GM12878 (cell line): ENCODE results near the gene TNF. TPM values are rescaled to one million over a fixed set of nuclear protein-coding genes. Genes with fewer than 3 reads are reported as not detected.

Experiments
- ATAC-seq: fragments of 200-7000 bp; cut with Tn5 transposase; 3 replicates; pipeline ENCODE4 v1.9.1; 2020; ENCODE audit warnings: mild to moderate bottlenecking, moderate library complexity
- BruUV-seq: library from RNA; stranded (reverse); fragments of 400-500 nt; replicated peaks from 2 replicates; lab custom pipeline; 2021; lab: Mats Ljungman, UMichigan
- CTCF ChIA-PET: fragments of 300-600 bp; sonication (Branson Sonifier 250); formaldehyde crosslinking; extraction: SDS; loops from one replicate; lab custom pipeline; 2021; ENCODE audit warnings: inconsistent platforms; lab: Yijun Ruan, JAX
- POLR2A ChIA-PET: fragments of 350-600 bp; formaldehyde crosslinking; extraction: SDS; loops from one replicate; lab custom pipeline; 2021; ENCODE audit warnings: inconsistent platforms; lab: Charles Lee
- RAD21 ChIA-PET: fragments of 300-600 bp; sonication (Branson Sonifier 250); formaldehyde crosslinking; loops from one replicate; lab custom pipeline; 2023; ENCODE audit warnings: antibody characterized with exemption; ENCODE audit not compliant: unreplicated experiment; lab: Charles Lee
- SMC1A ChIA-PET: fragments of 300-600 bp; sonication (Branson Sonifier 250); formaldehyde crosslinking; loops from one replicate; lab custom pipeline; 2023; ENCODE audit not compliant: unreplicated experiment, uncharacterized antibody; lab: Charles Lee
- DNase-seq: peaks from one replicate; pipeline ENCODE4 v3.0.0-alpha.2; 2011; ENCODE audit warnings: low read depth, low spot score
- FAIRE-seq: peaks from 3 replicates; lab custom pipeline; 2011; peaks lifted over from hg19 to GRCh38; lab: Jason Lieb, UNC
- H2AFZ ChIP-seq: 2 replicates; pipeline ENCODE4 v1.6.0; 2011; ENCODE audit warnings: low read depth, low read length, control low read depth; ENCODE audit not compliant: control insufficient read depth
- H3K27ac ChIP-seq: 2 replicates; pipeline ENCODE4 v1.5.1; 2011; ENCODE audit warnings: control low read depth; ENCODE audit not compliant: control insufficient read depth, insufficient read depth
- H3K27me3 ChIP-seq, 2 experiments: replicated peaks in 1 of 2; 2 replicates each; pipeline versions ENCODE4 v1.6.0 to v1.6.1; 2011; ENCODE audit warnings: low read length in 1 of 2; ENCODE audit not compliant: control insufficient read depth in 2 of 2, insufficient read depth in 2 of 2
- H3K36me3 ChIP-seq, 2 experiments: 2 replicates each; pipeline ENCODE4 v1.5.1; 2011; ENCODE audit warnings: low read length in 1 of 2; ENCODE audit not compliant: control insufficient read depth in 2 of 2, insufficient read depth in 2 of 2
- H3K4me1 ChIP-seq: 2 replicates; pipeline ENCODE4 v1.6.1; 2011; ENCODE audit warnings: mild to moderate bottlenecking, low read length, moderate library complexity, mixed read lengths; ENCODE audit not compliant: control insufficient read depth, insufficient read depth
- H3K4me2 ChIP-seq: 2 replicates; pipeline ENCODE4 v1.6.0; 2011; ENCODE audit warnings: control low read depth; ENCODE audit not compliant: control insufficient read depth, insufficient read depth
- H3K4me3 ChIP-seq: fragments of 200-600 bp; sonication (generic); 2 replicates; pipeline ENCODE4 v1.5.1; 2016
- H3K79me2 ChIP-seq: 2 replicates; pipeline ENCODE4 v1.6.0; 2011; ENCODE audit warnings: low read length; ENCODE audit not compliant: control insufficient read depth, insufficient read depth
- H3K9ac ChIP-seq: 2 replicates; pipeline ENCODE4 v1.8.0; 2011; ENCODE audit warnings: low read length, control low read depth, mixed read lengths; ENCODE audit not compliant: control insufficient read depth, insufficient read depth
- H3K9me3 ChIP-seq: replicated peaks from 3 replicates; pipeline ENCODE4 v1.5.1; 2011; ENCODE audit warnings: mild to moderate bottlenecking, low read length; ENCODE audit not compliant: control insufficient read depth, insufficient read depth
- H4K20me1 ChIP-seq: 2 replicates; pipeline ENCODE4 v1.6.0; 2011; ENCODE audit not compliant: control insufficient read depth, insufficient read depth
- ETV6 ChIP-seq, 2 experiments: fragments of 450-650 bp in 1 of 2; IDR thresholded peaks in 1 of 2; conservative IDR thresholded peaks in 1 of 2; 2 replicates each; pipeline ENCODE4 v1.6.1; 2014; ENCODE audit warnings: antibody characterized with exemption in 1 of 2, borderline replicate concordance in 1 of 2, low read depth in 1 of 2, mild to moderate bottlenecking in 1 of 2, moderate library complexity in 1 of 2
- FOXK2 ChIP-seq: fragments of 450-650 bp; IDR thresholded peaks from 2 replicates; pipeline ENCODE4 v1.6.1; 2017; ENCODE audit warnings: mild to moderate bottlenecking, moderate library complexity
- NR2C2 ChIP-seq: IDR thresholded peaks from 2 replicates; pipeline ENCODE4 v1.6.1; 2011; ENCODE audit warnings: borderline replicate concordance, low read depth; ENCODE audit not compliant: control insufficient read depth, insufficient read length
- PKNOX1 ChIP-seq: fragments of 450-650 bp; IDR thresholded peaks from 2 replicates; pipeline ENCODE4 v1.6.1; 2016; ENCODE audit warnings: mild to moderate bottlenecking
- RAD21 ChIP-seq: IDR thresholded peaks from 2 replicates; pipeline ENCODE4 v1.6.1; 2011; ENCODE audit warnings: mild to moderate bottlenecking, low read depth, low read length, moderate library complexity; ENCODE audit not compliant: insufficient read depth
- RELA ChIP-seq: fragments of 450-650 bp; IDR thresholded peaks from 2 replicates; pipeline ENCODE4 v1.8.0; 2014; ENCODE audit warnings: borderline replicate concordance; ENCODE audit not compliant: partially characterized antibody
- RFX5 ChIP-seq: IDR thresholded peaks from 2 replicates; pipeline ENCODE4 v1.6.1; 2011; ENCODE audit warnings: low read depth, low read length, improper control_type of control experiment
- RUNX3 ChIP-seq: IDR thresholded peaks from 2 replicates; pipeline ENCODE4 v1.6.1; 2012; ENCODE audit warnings: low read length, inconsistent platforms
- SMARCA5 ChIP-seq: fragments of 450-650 bp; IDR thresholded peaks from 2 replicates; pipeline ENCODE4 v1.6.1; 2017; ENCODE audit warnings: mild to moderate bottlenecking
- SMC3 ChIP-seq: IDR thresholded peaks from 2 replicates; pipeline ENCODE4 v1.6.1; 2011; ENCODE audit warnings: low read length, improper control_type of control experiment, borderline replicate concordance
- TCF7 ChIP-seq: IDR thresholded peaks from 2 replicates; pipeline ENCODE4 v1.6.1; 2014; ENCODE audit warnings: antibody characterized with exemption, borderline replicate concordance
- WGBS: methylation state at CpG from one replicate; pipeline ENCODE4 v1.1.6; 2016; ENCODE audit warnings: low lambda C conversion rate; ENCODE audit not compliant: insufficient replicate concordance, insufficient coverage; ENCODE audit errors: missing lambda C conversion rate; 5-methylcytosine and 5-hydroxymethylcytosine counted together
- in situ Hi-C: fragments of 300-500 bp; cut with MboI; formaldehyde crosslinking; loops from 9 replicates; pipeline ENCODE4 v1.14.3; 2018; ENCODE audit warnings: mixed read lengths
- intact Hi-C: fragments of 100-400 bp; cut with micrococcal nuclease; formaldehyde crosslinking; loops from one replicate; pipeline ENCODE4 v1.14.2; 2022; ENCODE audit not compliant: unreplicated experiment
- polyA plus RNA-seq, 11 experiments: library from polyadenylated mRNA; depleted of rRNA in 4 of 11; unstranded in 6 of 11; stranded (reverse) in 5 of 11; fragments of >200 nt; fragmentation: Nextera tagmentation in 4 of 11; fragmentation: Illumina TruSeq in 1 of 11; extraction: Ambion mirVana in 4 of 11; extraction: Trizol in 1 of 11; gene quantifications; 1 replicate in 1 of 11; 2 replicates in 10 of 11; pipeline versions ENCODE4 v1.2.1 to v1.2.3, GENCODE V29; 2011 to 2016; ENCODE audit warnings: inconsistent platforms in 2 of 11, missing spikeins in 2 of 11, low read depth in 1 of 11
- total RNA-seq, 4 experiments: library from RNA; depleted of rRNA in 3 of 4; stranded (reverse); fragments of >200 nt in 3 of 4; fragmentation: Illumina TruSeq in 1 of 4; extraction: Trizol in 1 of 4; gene quantifications; 2 replicates each; pipeline versions ENCODE4 v1.2.1 to v1.2.3, GENCODE V29; 2013 to 2021
- TF ChIP-seq, protein P1 (sequence below): IDR thresholded peaks from 2 replicates; pipeline ENCODE4 v1.6.1; 2011; ENCODE audit warnings: mild to moderate bottlenecking, low read depth, low read length, moderate library complexity; ENCODE audit not compliant: insufficient replicate concordance
- TF ChIP-seq, protein P2 (sequence below), 3 experiments: IDR thresholded peaks in 2 of 3; conservative IDR thresholded peaks in 1 of 3; 2 replicates each; pipeline ENCODE4 v1.5.1; 2011; ENCODE audit warnings: low read depth in 3 of 3, low read length in 3 of 3, mild to moderate bottlenecking in 3 of 3, control low read depth in 2 of 3, moderate library complexity in 2 of 3, inconsistent platforms in 1 of 3, mixed read lengths in 1 of 3; ENCODE audit not compliant: control insufficient read depth in 2 of 3, insufficient read depth in 1 of 3; ENCODE audit errors: extremely low read depth in 1 of 3

Gene TNF
- total and polyA plus RNA-seq, 10 of the 15 experiments (the other 5 are each of a cell fraction or from before 2014, with no cell fraction given) = 18.0 to 94.8 (median 61.9) TPM

DNA sequence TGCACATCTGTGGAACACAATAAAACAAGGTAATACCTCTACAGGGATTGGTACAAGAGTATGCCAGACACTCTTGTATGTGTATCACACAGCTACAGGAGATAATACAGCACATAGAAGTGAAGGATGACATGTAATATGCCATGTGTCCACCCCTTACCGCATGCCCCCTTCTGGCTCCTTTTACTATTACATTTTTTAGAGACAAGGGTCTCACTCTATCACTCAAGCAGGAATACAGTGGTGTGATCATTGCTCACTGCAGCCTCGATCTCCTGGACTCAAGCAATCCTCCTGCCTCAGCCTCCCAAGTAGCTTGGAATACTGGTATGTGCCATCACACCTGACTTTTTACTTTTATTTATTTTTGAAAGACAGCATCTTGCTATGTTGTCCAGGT, 21.6 kb downstream of the TNF start:
- 2% methylated on average over 2 of the region's 2 CpGs for WGBS
- Histone ChIP-seq H3K27ac (no peak overlapping the region), H3K4me2 (no peak overlapping the region), H3K27me3 (no peaks in the 10 kb centered on the region), H3K9me3 (no peaks in the 10 kb centered on the region), H3K79me2 (no peaks in the 10 kb centered on the region), H3K4me3 (no peak overlapping the region), H3K9ac (no peak overlapping the region), H3K4me1 (peaks cover 18% of the 10 kb centered on the region), H3K36me3 (no peaks in the 10 kb centered on the region), H2AFZ (no peak overlapping the region; the same call in 1 of the 2 replicates), H4K20me1 (no peaks in the 10 kb centered on the region)
- DNase-seq (no peak), ATAC-seq (peak; percentile 84), FAIRE-seq (no peak)
- in situ Hi-C loops = loop anchor here (5.0 kb wide), 2 partner anchors 50 to 105 kb away; partner anchors contain the start of genes ATP6V1G2 and NFKBIL1
- CTCF ChIA-PET = interaction anchor here (0.7 to 31.0 kb wide), 15 partner anchors 10 to 699 kb away, joined by 3 to 2098 read pairs (median 4); partner anchors contain the start of genes AIF1, ATP6V1G2, C6orf47 and DDX39B
- no TSS peak for BruUV-seq
- SMC1A ChIA-PET = interaction anchor here (0.6 to 45.5 kb wide), 10 partner anchors 15 to 236 kb away, joined by 3 to 1989 read pairs (median 6); partner anchors contain the start of genes AIF1, ATP6V1G2, DDX39B and LST1
- intact Hi-C loops = loop anchor here (10.0 kb wide), 1 partner anchor 202 kb away; no protein-coding TSS in a partner anchor
- POLR2A ChIA-PET = interaction anchor here (0.9 to 8.5 kb wide), 8 partner anchors 16 to 68 kb away, joined by 3 to 282 read pairs (median 12); partner anchors contain the start of genes ATP6V1G2, DDX39B, GPANK1 and LST1
- RAD21 ChIA-PET = interaction anchor here (1.3 to 12.5 kb wide), 7 partner anchors 16 to 234 kb away, joined by 4 to 668 read pairs (median 66); partner anchors contain the start of genes AIF1, ATP6V1G2, C6orf47 and DDX39B
- no peak for TF ChIP-seq ETV6 (conservative IDR thresholded peaks at IDR 0.05 in 1 of 2, IDR thresholded peaks at IDR 0.05 in 1 of 2; ENCODE audit: borderline replicate concordance in 1 of 2, low read depth in 1 of 2)
- TF ChIP-seq PKNOX1 = peak; percentile 60
- TF ChIP-seq TCF7 = no peak
- no peak for TF ChIP-seq RFX5
- peak; percentile 74 for TF ChIP-seq RAD21
- TF ChIP-seq, protein P1, sequence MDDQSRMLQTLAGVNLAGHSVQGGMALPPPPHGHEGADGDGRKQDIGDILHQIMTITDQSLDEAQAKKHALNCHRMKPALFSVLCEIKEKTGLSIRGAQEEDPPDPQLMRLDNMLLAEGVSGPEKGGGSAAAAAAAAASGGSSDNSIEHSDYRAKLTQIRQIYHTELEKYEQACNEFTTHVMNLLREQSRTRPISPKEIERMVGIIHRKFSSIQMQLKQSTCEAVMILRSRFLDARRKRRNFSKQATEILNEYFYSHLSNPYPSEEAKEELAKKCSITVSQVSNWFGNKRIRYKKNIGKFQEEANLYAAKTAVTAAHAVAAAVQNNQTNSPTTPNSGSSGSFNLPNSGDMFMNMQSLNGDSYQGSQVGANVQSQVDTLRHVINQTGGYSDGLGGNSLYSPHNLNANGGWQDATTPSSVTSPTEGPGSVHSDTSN = no peak
- TF ChIP-seq, protein P2, sequence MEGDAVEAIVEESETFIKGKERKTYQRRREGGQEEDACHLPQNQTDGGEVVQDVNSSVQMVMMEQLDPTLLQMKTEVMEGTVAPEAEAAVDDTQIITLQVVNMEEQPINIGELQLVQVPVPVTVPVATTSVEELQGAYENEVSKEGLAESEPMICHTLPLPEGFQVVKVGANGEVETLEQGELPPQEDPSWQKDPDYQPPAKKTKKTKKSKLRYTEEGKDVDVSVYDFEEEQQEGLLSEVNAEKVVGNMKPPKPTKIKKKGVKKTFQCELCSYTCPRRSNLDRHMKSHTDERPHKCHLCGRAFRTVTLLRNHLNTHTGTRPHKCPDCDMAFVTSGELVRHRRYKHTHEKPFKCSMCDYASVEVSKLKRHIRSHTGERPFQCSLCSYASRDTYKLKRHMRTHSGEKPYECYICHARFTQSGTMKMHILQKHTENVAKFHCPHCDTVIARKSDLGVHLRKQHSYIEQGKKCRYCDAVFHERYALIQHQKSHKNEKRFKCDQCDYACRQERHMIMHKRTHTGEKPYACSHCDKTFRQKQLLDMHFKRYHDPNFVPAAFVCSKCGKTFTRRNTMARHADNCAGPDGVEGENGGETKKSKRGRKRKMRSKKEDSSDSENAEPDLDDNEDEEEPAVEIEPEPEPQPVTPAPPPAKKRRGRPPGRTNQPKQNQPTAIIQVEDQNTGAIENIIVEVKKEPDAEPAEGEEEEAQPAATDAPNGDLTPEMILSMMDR (IDR thresholded peaks at IDR 0.05 in 2 of 3, conservative IDR thresholded peaks at IDR 0.05 in 1 of 3; ENCODE audit: control insufficient read depth in 2 of 3, extremely low read depth in 1 of 3, insufficient read depth in 1 of 3, low read depth in 3 of 3, low read length in 3 of 3) = peak; percentile 45 to 64 (median 56)
- TF ChIP-seq RELA = peak; percentile 22
- no peak for TF ChIP-seq FOXK2
- TF ChIP-seq SMC3 = peak; percentile 86; the same call in 1 of the 2 replicates
- no peak for TF ChIP-seq NR2C2
- peak; percentile 75 for TF ChIP-seq SMARCA5
- peak; percentile 37; the same call in 1 of the 2 replicates for TF ChIP-seq RUNX3
